ENCODE data around the gene CHRDL2. TPM values are rescaled to one million over a fixed set of nuclear protein-coding genes. Genes with fewer than 3 reads are reported as not detected.

Gene CHRDL2
- total and polyA plus RNA-seq, 2 experiments from 2014 or later = not detected

DNA sequence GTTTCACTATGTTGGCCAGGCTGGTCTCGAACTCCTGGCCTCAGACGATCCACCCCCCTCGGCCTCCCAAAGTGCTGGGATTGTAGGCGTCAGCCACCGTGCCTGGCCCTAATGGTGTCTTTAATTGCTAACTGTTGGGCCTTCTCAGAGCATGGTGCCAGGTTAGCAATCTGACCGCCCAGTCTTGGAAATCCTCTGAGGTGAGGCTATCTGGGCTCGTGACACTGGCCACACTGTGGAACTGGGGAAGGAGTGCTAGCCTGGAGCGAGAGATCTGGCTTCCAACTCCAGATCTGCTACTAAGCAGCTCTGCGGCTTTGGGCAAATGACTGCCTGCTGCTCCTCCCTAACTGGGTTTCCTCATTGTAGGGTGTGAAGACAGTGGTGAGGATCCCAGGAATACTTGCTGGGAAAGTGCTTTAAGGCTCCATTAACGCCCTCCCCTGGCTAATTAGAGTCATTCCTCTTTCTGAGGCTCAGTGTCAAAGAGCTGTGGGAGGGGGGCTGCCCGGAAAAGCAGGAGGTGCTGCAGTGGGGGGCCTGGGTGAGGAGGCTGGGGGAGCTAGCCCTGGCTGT is 35.4 kb downstream of the CHRDL2 start:
- Histone ChIP-seq H3K27me3 (replicated peaks; ENCODE audit: insufficient read depth) (no peaks in the 10 kb centered on the region), H3K9ac (peak overlapping the region; percentile 64; the same call in 1 of the 2 replicates), H3K4me1 (ENCODE audit: insufficient read depth) (peaks cover 20% of the 10 kb centered on the region), H3K4me2 (ENCODE audit: unreplicated experiment) (no peak overlapping the region), H3K4me3 (no peak overlapping the region), H3F3A (ENCODE audit: insufficient read depth) (no peaks in the 10 kb centered on the region), H3K27ac (peak overlapping the region; percentile 70), H3K79me2 (ENCODE audit: insufficient read depth) (no peaks in the 10 kb centered on the region), H3K36me3 (ENCODE audit: low read depth) (no peaks in the 10 kb centered on the region), H3K9me2 (ENCODE audit: insufficient read depth) (no peaks in the 10 kb centered on the region), H2AFZ (peak overlapping the region; percentile 17; the same call in 1 of the 2 replicates), H3K9me3 (ENCODE audit: low read depth) (no peaks in the 10 kb centered on the region), H4K20me1 (ENCODE audit: insufficient read depth) (no peaks in the 10 kb centered on the region)
- in situ Hi-C loops (cut with MboI) = no loop called here
- 69 to 71% methylated on average over 11 of the region's 11 CpGs for WGBS, 2 experiments (ENCODE audit: low coverage in 1 of 2, low lambda C conversion rate in 2 of 2, missing lambda C conversion rate in 2 of 2)
- no peak for TF ChIP-seq EZH2 (IDR thresholded peaks at IDR 0.05; ENCODE audit: insufficient read depth, poor library complexity, severe bottlenecking)
- no peak for TF ChIP-seq EZH2phosphoT487 (IDR thresholded peaks at IDR 0.05; ENCODE audit: insufficient read depth, low read depth)
- peak; percentile 51 for DNase-seq

DNA sequence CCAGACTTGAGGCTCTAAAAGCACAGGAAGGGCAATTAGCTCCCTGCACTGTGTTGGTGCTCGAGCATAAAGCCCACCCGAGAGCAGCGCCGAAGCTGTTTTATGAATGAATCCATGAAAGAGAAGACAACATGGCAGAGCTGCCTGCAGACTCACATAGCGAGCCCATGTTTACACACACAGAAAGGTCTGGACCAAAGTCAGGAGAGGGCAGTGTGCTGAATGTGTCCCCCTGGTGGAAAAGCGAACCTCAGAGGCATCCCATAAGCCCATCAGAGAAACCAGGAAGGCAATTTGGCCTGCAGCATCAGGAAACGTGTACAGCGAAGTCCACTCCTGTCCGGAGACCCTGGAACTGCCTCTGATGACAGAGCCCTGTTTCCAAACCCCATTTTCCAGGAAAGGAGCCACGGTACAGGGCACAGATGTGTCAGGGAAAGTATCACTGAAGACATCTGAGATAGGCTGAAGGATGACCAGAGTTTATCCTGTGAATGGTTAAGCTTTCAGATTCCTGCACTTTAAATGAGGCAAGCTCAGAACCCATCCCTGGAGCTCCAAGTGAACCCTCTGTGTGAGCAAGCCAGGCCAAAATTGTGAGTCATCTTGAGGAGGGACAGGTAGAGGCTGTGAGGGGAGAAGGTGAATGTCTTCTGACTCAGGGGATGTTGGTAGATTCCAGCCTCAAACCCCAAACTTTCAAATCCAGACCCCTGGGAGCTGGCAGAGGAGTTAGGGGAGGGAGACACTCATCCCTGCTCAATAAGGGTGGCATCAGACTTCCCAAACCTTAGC is 36.9 kb downstream of the CHRDL2 start:
- Histone ChIP-seq H3K9ac (no peak overlapping the region), H3K9me3 (ENCODE audit: low read depth) (no peaks in the 10 kb centered on the region), H3K4me3 (no peak overlapping the region), H3K27me3 (replicated peaks; ENCODE audit: insufficient read depth) (no peaks in the 10 kb centered on the region), H3K4me1 (ENCODE audit: insufficient read depth) (peaks cover 25% of the 10 kb centered on the region), H3K4me2 (ENCODE audit: unreplicated experiment) (no peak overlapping the region), H3F3A (ENCODE audit: insufficient read depth) (no peaks in the 10 kb centered on the region), H2AFZ (no peak overlapping the region), H3K27ac (no peak overlapping the region), H3K36me3 (ENCODE audit: low read depth) (no peaks in the 10 kb centered on the region), H3K79me2 (ENCODE audit: insufficient read depth) (no peaks in the 10 kb centered on the region), H4K20me1 (ENCODE audit: insufficient read depth) (no peaks in the 10 kb centered on the region), H3K9me2 (ENCODE audit: insufficient read depth) (no peaks in the 10 kb centered on the region)
- 83 to 86% methylated on average over 10 of the region's 10 CpGs for WGBS, 2 experiments (ENCODE audit: low coverage in 1 of 2, low lambda C conversion rate in 2 of 2, missing lambda C conversion rate in 2 of 2)
- in situ Hi-C loops (cut with MboI) = no loop called here
- TF ChIP-seq EZH2 (IDR thresholded peaks at IDR 0.05; ENCODE audit: insufficient read depth, poor library complexity, severe bottlenecking) (no peak), EZH2phosphoT487 (IDR thresholded peaks at IDR 0.05; ENCODE audit: insufficient read depth, low read depth) (no peak)
- DNase-seq = no peak

DNA sequence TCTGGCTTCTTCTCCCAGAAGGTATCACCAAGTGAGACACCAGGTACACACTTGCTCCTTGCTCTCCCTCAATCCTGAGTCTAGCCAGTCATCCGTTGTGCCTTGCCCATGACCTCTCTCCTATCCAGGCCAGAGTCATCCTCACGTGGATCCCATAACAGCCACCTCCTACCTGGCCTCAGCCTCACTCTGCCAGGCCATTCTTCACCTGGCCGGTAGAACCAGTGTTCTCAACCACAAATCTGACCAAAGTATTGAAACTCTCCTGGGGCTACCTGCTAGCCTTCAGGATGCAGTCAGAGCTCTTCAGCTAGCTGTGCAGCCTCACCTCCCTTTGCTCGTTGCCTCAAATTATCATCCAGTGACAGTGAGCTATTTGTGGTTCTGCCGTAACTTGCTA is 37.7 kb downstream of the CHRDL2 start:
- Histone ChIP-seq H3K9me2 (ENCODE audit: insufficient read depth) (no peaks in the 10 kb centered on the region), H3K36me3 (ENCODE audit: low read depth) (no peaks in the 10 kb centered on the region), H3K4me2 (ENCODE audit: unreplicated experiment) (no peak overlapping the region), H3K9me3 (ENCODE audit: low read depth) (no peaks in the 10 kb centered on the region), H3K27me3 (replicated peaks; ENCODE audit: insufficient read depth) (no peaks in the 10 kb centered on the region), H3K4me1 (ENCODE audit: insufficient read depth) (peaks cover 26% of the 10 kb centered on the region), H3K27ac (no peak overlapping the region), H3K4me3 (no peak overlapping the region), H3K9ac (no peak overlapping the region), H3K79me2 (ENCODE audit: insufficient read depth) (no peaks in the 10 kb centered on the region), H2AFZ (no peak overlapping the region), H3F3A (ENCODE audit: insufficient read depth) (0 out of 2 replicates have a peak, but pooled peaks cover under 1% of the 10 kb centered on the region), H4K20me1 (ENCODE audit: insufficient read depth) (no peaks in the 10 kb centered on the region)
- 78 to 92% methylated on average over 5 of the region's 5 CpGs for WGBS, 2 experiments (ENCODE audit: low coverage in 1 of 2, low lambda C conversion rate in 2 of 2, missing lambda C conversion rate in 2 of 2)
- TF ChIP-seq EZH2 (IDR thresholded peaks at IDR 0.05; ENCODE audit: insufficient read depth, poor library complexity, severe bottlenecking) (no peak), EZH2phosphoT487 (IDR thresholded peaks at IDR 0.05; ENCODE audit: insufficient read depth, low read depth) (no peak)
- no peak for DNase-seq
- in situ Hi-C loops (cut with MboI) = no loop called here

DNA sequence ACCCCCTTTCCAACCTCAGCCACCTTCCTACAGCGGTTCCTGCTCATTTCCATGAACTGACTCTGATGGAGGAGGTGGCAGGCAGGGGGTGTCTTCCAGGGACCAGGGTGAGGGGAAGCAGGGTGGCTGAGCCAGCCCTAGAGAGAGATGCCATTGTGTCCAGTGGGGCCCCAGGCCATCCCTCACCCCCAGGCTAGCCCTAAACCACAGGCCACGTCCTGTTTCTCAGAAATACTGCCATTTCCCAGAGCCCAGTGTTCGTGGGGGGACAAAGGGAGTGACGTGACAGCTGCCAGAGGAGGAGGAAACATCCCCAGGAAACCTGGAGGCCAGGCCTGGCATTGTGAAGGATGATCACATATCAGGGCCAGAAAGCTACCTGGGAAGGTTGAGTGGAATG is 39.5 kb downstream of the CHRDL2 start:
- H2AFZ ChIP-seq = no peak overlapping the region
- H3K9ac ChIP-seq = no peak overlapping the region
- no peaks in the 10 kb centered on the region for H3K36me3 ChIP-seq (ENCODE audit: low read depth)
- no peak for DNase-seq
- H3K9me2 ChIP-seq (ENCODE audit: insufficient read depth) = no peaks in the 10 kb centered on the region
- no peak for TF ChIP-seq EZH2 (IDR thresholded peaks at IDR 0.05; ENCODE audit: insufficient read depth, poor library complexity, severe bottlenecking)
- no peak for TF ChIP-seq EZH2phosphoT487 (IDR thresholded peaks at IDR 0.05; ENCODE audit: insufficient read depth, low read depth)
- H3K4me1 ChIP-seq (ENCODE audit: insufficient read depth) = peaks cover 34% of the 10 kb centered on the region
- no peak overlapping the region for H3K27ac ChIP-seq
- H4K20me1 ChIP-seq (ENCODE audit: insufficient read depth) = no peaks in the 10 kb centered on the region
- in situ Hi-C loops (cut with MboI) = no loop called here
- H3K4me3 ChIP-seq = no peak overlapping the region
- no peaks in the 10 kb centered on the region for H3K79me2 ChIP-seq (ENCODE audit: insufficient read depth)
- peaks cover 18% of the 10 kb centered on the region for H3F3A ChIP-seq (ENCODE audit: insufficient read depth)
- H3K9me3 ChIP-seq (ENCODE audit: low read depth) = no peaks in the 10 kb centered on the region
- 83 to 85% methylated on average over 4 of the region's 4 CpGs for WGBS, 2 experiments (ENCODE audit: low coverage in 1 of 2, low lambda C conversion rate in 2 of 2, missing lambda C conversion rate in 2 of 2)
- no peaks in the 10 kb centered on the region for H3K27me3 ChIP-seq (replicated peaks; ENCODE audit: insufficient read depth)
- no peak overlapping the region for H3K4me2 ChIP-seq (ENCODE audit: unreplicated experiment)

Measured in GM23248 (cell line).